Ovary (tissue), 3 donors: ENCODE results near the gene SGMS1.

Experiments
- EP300 ChIP-seq: sonication (generic); formaldehyde crosslinking; IDR thresholded peaks from one replicate; pipeline ENCODE4 v1.6.1; 2017; ENCODE audit warnings: antibody characterized with exemption
- POLR2A ChIP-seq: fragments of 450-650 bp; IDR thresholded peaks from one replicate; pipeline ENCODE4 v1.6.1; 2017; ENCODE audit warnings: antibody characterized with exemption, mild to moderate bottlenecking, moderate library complexity
- TF ChIP-seq, protein P1 (sequence below), 3 donors: fragments of 450-650 bp in 2 of 3; fragments of 200-600 bp in 1 of 3; IDR thresholded peaks; one replicate each; pipeline versions ENCODE4 v1.5.1 to v1.8.0; 2016 to 2022; ENCODE audit warnings: antibody characterized with exemption in 3 of 3, mild to moderate bottlenecking in 1 of 3
- donor health status: DM: no; HTN: no; CAD: no.

DNA sequence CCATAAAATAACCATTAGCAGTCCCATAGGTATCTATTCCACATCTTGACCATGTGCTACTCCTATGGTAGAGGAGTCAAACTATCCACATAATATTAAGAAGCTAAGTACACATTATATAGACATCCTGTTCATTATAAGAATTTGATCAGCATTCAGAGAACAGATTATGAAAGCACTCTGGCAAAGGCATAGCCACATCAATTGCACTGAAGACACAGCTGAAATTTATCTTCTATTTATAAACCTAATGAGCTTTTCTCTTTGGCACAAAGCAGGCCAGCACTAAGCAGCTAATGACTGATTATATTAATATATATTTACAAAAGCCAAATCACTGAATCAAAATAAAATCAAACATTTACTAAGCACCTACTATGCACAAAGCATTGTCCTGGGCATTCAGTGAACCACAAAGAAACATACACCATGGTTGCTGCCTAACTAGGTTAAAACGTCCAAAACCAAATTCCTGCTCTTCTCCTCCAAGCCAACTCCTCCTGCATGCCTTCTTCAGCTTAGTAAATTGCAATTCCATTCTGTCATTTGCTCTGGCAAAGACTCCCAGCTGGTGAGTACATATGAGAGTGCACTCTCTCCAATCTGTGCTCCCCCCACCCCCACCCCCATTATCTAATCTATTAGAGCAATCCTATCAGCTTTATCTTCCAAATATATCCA is 249.8 kb downstream of the SGMS1 start:
- TF ChIP-seq, protein P1, sequence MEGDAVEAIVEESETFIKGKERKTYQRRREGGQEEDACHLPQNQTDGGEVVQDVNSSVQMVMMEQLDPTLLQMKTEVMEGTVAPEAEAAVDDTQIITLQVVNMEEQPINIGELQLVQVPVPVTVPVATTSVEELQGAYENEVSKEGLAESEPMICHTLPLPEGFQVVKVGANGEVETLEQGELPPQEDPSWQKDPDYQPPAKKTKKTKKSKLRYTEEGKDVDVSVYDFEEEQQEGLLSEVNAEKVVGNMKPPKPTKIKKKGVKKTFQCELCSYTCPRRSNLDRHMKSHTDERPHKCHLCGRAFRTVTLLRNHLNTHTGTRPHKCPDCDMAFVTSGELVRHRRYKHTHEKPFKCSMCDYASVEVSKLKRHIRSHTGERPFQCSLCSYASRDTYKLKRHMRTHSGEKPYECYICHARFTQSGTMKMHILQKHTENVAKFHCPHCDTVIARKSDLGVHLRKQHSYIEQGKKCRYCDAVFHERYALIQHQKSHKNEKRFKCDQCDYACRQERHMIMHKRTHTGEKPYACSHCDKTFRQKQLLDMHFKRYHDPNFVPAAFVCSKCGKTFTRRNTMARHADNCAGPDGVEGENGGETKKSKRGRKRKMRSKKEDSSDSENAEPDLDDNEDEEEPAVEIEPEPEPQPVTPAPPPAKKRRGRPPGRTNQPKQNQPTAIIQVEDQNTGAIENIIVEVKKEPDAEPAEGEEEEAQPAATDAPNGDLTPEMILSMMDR (IDR thresholded peaks at IDR 0.05): no peak
- no peak for TF ChIP-seq EP300
- no peak for TF ChIP-seq POLR2A
